Common myeloid progenitor, CD34-positive (primary cell): Measurements from ENCODE around the gene TIAM2.
A peak's percentile ranks its signal among the peaks of the same experiment; 100 is the strongest.

Experiments used
- CTCF ChIA-PET: fragments of 350-600 bp; sonication (Branson Sonifier 250); formaldehyde crosslinking; loops from one replicate; lab custom pipeline; 2021; ENCODE audit warnings: antibody characterized with exemption; lab: Charles Lee
- POLR2A ChIA-PET: fragments of 350-600 bp; sonication (Branson Sonifier 250); formaldehyde crosslinking; loops from one replicate; lab custom pipeline; 2021; ENCODE audit warnings: antibody characterized with exemption; lab: Charles Lee
- DNase-seq, 3 donors: peaks; one replicate each; pipeline versions ENCODE4 v3.0.0 to v3.0.0-alpha.2; 2013
- H3K27ac ChIP-seq, 2 experiments: 1 replicate in 1 of 2; 2 replicates in 1 of 2; pipeline ENCODE4 v1.7.0; 2013; ENCODE audit warnings: inconsistent platforms in 2 of 2, low read length in 2 of 2, mild to moderate bottlenecking in 2 of 2, low read depth in 1 of 2, moderate library complexity in 1 of 2; ENCODE audit not compliant: severe bottlenecking in 2 of 2, insufficient read depth in 1 of 2, poor library complexity in 1 of 2
- H3K27me3 ChIP-seq, 5 experiments: replicated peaks in 2 of 5; 1 replicate in 3 of 5; 2 replicates in 2 of 5; pipeline versions ENCODE4 v1.6.1 to v1.7.0; 2013; ENCODE audit warnings: low read length in 4 of 5, mild to moderate bottlenecking in 2 of 5, moderate library complexity in 2 of 5, inconsistent platforms in 1 of 5; ENCODE audit not compliant: insufficient read depth in 5 of 5, control insufficient read depth in 4 of 5
- H3K36me3 ChIP-seq, 4 experiments: 1 replicate in 2 of 4; 2 replicates in 2 of 4; pipeline versions ENCODE4 v1.6.1 to v1.7.0; 2013; ENCODE audit warnings: low read length in 3 of 4, control low read depth in 1 of 4, mild to moderate bottlenecking in 1 of 4; ENCODE audit not compliant: control insufficient read depth in 4 of 4, insufficient read depth in 4 of 4
- H3K4me1 ChIP-seq, 4 experiments: 1 replicate in 3 of 4; 2 replicates in 1 of 4; pipeline versions ENCODE4 v1.6.1 to v1.7.1; 2013; ENCODE audit warnings: low read length in 3 of 4, mild to moderate bottlenecking in 3 of 4, control low read depth in 1 of 4, inconsistent platforms in 1 of 4, moderate library complexity in 1 of 4; ENCODE audit not compliant: control insufficient read depth in 4 of 4, insufficient read depth in 4 of 4; ENCODE audit errors: control extremely low read depth in 1 of 4
- H3K4me3 ChIP-seq, 7 experiments: 1 replicate in 4 of 7; 2 replicates in 3 of 7; pipeline versions ENCODE4 v1.5.1 to v1.7.0; 2013; ENCODE audit warnings: mild to moderate bottlenecking in 7 of 7, low read length in 6 of 7, moderate library complexity in 6 of 7, inconsistent platforms in 2 of 7, low read depth in 2 of 7, control low read depth in 1 of 7; ENCODE audit not compliant: insufficient read depth in 4 of 7, control insufficient read depth in 1 of 7; ENCODE audit errors: extremely low read depth in 1 of 7
- H3K9me3 ChIP-seq, 5 experiments: 1 replicate in 4 of 5; 2 replicates in 1 of 5; pipeline versions ENCODE4 v1.6.1 to v1.7.1; 2013; ENCODE audit warnings: low read length in 4 of 5, mild to moderate bottlenecking in 2 of 5, inconsistent platforms in 1 of 5, low read depth in 1 of 5, moderate library complexity in 1 of 5; ENCODE audit not compliant: control insufficient read depth in 4 of 5, insufficient read depth in 2 of 5; ENCODE audit errors: control extremely low read depth in 1 of 5
- WGBS: methylation state at CpG from one replicate; pipeline ENCODE4 v1.1.5; 2013; ENCODE audit not compliant: insufficient coverage; 5-methylcytosine and 5-hydroxymethylcytosine counted together

The TIAM2 gene

DNA sequence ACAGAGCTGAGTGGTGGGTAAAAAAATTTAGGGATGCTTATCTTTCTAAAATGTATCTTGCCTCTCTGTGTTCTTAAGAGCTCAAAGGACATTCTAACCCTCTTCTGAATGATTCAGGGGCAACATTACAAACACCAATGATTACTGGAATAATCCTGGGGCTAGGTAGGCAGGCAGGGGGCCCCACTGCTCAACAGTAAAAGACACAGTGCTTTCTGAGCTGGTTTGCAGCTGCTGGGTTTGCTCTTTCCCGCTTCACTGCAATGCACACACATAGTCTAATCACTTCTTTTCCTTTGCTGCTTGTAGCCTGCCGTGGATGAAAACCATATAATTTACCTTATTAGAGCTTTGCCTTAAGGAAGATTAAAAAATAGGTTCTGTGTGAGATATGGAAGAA is 292.6 kb downstream of the TIAM2 start:
- no peaks in the 10 kb centered on the region for H3K27me3 ChIP-seq
- no peaks in the 10 kb centered on the region for H3K9me3 ChIP-seq
- ChIA-PET CTCF (interaction anchor here (1.5 to 1.6 kb wide), 3 partner anchors 10 to 26 kb away, joined by 4 to 5 read pairs (median 4); partner anchors contain the start of gene TFB1M), POLR2A (no interaction called here)
- H3K36me3 ChIP-seq: peaks cover 14 to 64% (median 45%) of the 10 kb centered on the region in 4 experiments
- no peak for DNase-seq
- no peak overlapping the region for H3K4me3 ChIP-seq
- WGBS: no CpG with 5 or more reads among the region's 2 CpGs
- H3K27ac ChIP-seq: no peak overlapping the region
- peaks cover 0 to 3% (median 0%) of the 10 kb centered on the region in 4 experiments for H3K4me1 ChIP-seq

DNA sequence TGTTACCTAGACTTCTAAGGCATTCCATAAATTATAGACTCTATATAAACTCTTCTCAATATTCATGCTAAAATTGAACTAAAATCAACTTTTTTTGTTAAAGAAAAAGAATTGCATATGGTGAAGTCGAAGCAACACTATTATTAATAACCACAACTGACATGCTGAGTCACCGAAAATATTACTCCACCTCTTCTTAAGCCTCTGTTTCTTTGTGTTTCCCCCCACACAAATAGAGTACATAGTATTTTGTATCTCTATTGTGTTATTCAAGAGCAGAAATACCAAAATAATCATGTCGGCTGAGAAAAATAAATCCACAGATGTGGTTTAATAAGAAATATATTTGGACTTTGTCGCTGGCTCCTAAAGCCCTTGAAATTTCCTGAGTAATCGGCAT is 295.4 kb downstream of the TIAM2 start:
- H3K27ac ChIP-seq: no peak overlapping the region
- H3K36me3 ChIP-seq: peaks cover 11 to 48% (median 38%) of the 10 kb centered on the region in 4 experiments
- H3K27me3 ChIP-seq: no peaks in the 10 kb centered on the region
- no peak for DNase-seq
- no peak overlapping the region for H3K4me3 ChIP-seq
- H3K4me1 ChIP-seq: peaks cover 0 to 3% (median 0%) of the 10 kb centered on the region in 4 experiments
- ChIA-PET CTCF (no interaction called here), POLR2A (no interaction called here)
- no peaks in the 10 kb centered on the region for H3K9me3 ChIP-seq
- no CpG with 5 or more reads among the region's 5 CpGs for WGBS

DNA sequence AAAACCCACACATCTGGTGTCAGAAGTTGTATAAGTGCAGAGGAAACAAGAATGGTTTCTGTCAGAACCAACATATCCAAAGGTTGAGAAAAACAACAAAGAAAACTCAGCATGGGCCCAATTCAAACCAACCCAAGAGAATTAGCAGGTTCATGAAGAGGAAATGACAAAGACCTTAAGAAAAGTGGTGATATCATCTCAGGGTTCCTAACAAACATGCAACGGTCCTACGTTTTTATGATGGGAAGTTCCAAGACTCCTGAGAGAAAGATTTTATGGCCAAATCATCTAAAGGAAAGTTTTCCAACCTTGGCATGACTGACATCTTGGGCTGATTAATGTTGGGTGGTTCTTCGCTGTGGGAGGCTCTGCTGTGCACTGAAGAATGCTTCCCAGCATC is 296.2 kb downstream of the TIAM2 start:
- Histone ChIP-seq H3K27me3 (no peaks in the 10 kb centered on the region), H3K36me3 (peaks cover 13 to 54% (median 43%) of the 10 kb centered on the region in 4 experiments), H3K9me3 (no peaks in the 10 kb centered on the region), H3K4me3 (no peak overlapping the region), H3K27ac (no peak overlapping the region), H3K4me1 (peaks cover 0 to 3% (median 0%) of the 10 kb centered on the region in 4 experiments)
- POLR2A ChIA-PET: no interaction called here
- CTCF ChIA-PET: no interaction called here
- WGBS: 100% methylated on average over 2 of the region's 3 CpGs
- DNase-seq: no peak

DNA sequence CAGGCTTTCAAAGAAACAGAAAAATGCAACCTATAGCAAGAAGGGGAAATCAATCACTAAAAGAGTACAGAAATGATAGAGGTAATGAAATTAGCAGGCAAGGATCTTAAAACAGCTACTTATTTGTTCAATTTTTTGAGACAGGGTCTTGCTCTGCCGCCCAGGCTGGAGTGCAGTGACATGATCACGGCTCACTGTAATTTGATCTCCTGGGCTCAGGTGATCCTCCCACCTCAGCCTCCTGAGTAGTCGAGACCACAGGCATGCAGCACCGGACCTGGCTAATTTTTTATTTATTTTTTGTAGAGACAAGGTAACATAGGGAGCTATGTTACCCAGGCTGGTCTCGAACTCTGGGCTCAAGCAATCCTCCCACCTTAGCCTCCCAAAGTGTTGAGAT is 297.6 kb downstream of the TIAM2 start:
- ChIA-PET CTCF (interaction anchor here (1.7 kb wide), 1 partner anchor 9 kb away, joined by 3 read pairs; no protein-coding TSS in a partner anchor), POLR2A (no interaction called here)
- H3K27me3 ChIP-seq: no peaks in the 10 kb centered on the region
- H3K4me1 ChIP-seq: peaks cover 0 to 3% (median 0%) of the 10 kb centered on the region in 4 experiments
- H3K27ac ChIP-seq: no peak overlapping the region
- no peak for DNase-seq
- H3K36me3 ChIP-seq: peaks cover 11 to 61% (median 49%) of the 10 kb centered on the region in 4 experiments
- H3K4me3 ChIP-seq: no peak overlapping the region
- WGBS: 96% methylated on average over 2 of the region's 5 CpGs
- H3K9me3 ChIP-seq: no peaks in the 10 kb centered on the region

DNA sequence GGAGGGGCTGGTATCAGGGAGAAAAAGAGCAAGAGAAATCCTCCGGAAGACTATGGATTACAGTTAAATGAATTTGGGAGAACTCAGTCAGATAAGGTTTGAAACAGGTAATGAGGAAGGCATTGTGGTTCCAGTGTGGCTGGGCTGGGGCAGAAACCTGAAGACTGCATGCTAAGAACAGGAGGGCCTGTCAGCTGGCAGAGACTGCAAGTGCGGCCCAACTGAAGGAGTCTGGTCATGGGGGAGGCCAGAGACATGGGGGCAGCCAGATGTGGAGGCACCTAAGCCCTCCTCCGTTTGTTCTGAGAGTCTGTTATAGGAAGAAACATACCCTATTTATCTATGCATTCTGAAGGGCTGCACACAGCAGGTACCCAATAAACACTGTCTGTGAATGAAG is 302.6 kb downstream of the TIAM2 start:
- POLR2A ChIA-PET: no interaction called here
- peaks cover 5 to 51% (median 27%) of the 10 kb centered on the region in 4 experiments for H3K36me3 ChIP-seq
- CTCF ChIA-PET: no interaction called here
- H3K9me3 ChIP-seq: no peaks in the 10 kb centered on the region
- H3K4me3 ChIP-seq: no peak overlapping the region
- no peak overlapping the region for H3K27ac ChIP-seq
- WGBS: 100% methylated on average over 1 of the region's 3 CpGs
- no peaks in the 10 kb centered on the region for H3K27me3 ChIP-seq
- DNase-seq: no peak
- no peaks in the 10 kb centered on the region for H3K4me1 ChIP-seq

DNA sequence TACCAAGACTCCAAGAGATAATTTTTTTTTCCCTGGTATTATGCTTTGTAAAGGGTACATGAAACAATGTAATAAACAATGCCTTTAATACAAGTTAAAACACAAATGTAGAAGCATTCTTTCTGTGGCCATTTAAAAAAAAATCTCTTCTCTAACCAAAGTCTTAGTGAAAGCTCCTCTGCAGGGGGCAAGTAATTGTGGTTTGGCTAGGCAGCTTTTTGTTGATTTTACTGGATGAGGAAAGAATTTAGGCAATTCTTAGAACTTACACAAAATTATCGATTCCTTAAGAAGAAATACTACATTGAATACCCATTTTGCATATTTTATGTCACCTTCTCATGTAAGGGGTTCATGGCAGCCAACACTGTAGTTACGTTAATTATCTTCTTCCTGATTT is 306.8 kb downstream of the TIAM2 start:
- Histone ChIP-seq H3K4me1 (no peaks in the 10 kb centered on the region), H3K27ac (no peak overlapping the region), H3K9me3 (no peaks in the 10 kb centered on the region), H3K4me3 (no peak overlapping the region), H3K36me3 (peaks cover 0 to 58% (median 22%) of the 10 kb centered on the region in 4 experiments), H3K27me3 (no peaks in the 10 kb centered on the region)
- no peak for DNase-seq
- CTCF ChIA-PET: interaction anchor here (1.7 to 2.0 kb wide), 2 partner anchors 10 to 21 kb away, joined by 4 read pairs; no protein-coding TSS in a partner anchor
- WGBS: no CpG with 5 or more reads among the region's 2 CpGs
- POLR2A ChIA-PET: no interaction called here

DNA sequence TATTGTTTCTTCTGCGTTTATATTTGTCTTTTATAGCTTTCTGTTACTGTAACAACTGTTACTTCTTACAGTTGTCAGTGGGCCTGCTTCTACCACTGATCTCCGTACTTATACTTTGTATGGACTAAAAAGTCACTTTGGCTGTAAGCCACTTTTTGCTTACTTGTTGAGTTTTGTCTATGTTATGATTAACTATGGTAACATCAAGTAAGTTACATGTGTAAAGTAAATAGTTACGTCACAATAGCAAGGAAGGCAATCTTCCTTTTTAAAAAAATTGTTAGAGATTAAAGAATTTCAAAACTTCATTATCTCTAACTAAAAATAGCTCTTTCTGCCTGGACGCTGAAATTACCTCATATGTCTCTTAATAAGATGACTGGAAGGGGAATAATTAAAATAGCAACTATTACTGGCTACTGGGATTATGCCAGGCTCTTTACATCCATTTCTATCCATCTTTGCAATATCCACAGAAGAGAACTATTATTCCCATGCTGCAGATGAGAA is 308.3 kb downstream of the TIAM2 start:
- no peak overlapping the region for H3K27ac ChIP-seq
- H3K9me3 ChIP-seq: no peaks in the 10 kb centered on the region
- no peak overlapping the region for H3K4me3 ChIP-seq
- ChIA-PET POLR2A (no interaction called here), CTCF (interaction anchor here (1.3 to 2.0 kb wide), 2 partner anchors 13 to 22 kb away, joined by 4 read pairs; no protein-coding TSS in a partner anchor)
- no peaks in the 10 kb centered on the region for H3K4me1 ChIP-seq
- H3K27me3 ChIP-seq: no peaks in the 10 kb centered on the region
- peaks cover 5 to 60% (median 26%) of the 10 kb centered on the region in 4 experiments for H3K36me3 ChIP-seq
- DNase-seq: peak in 1 of 3 donors; percentile 26
- WGBS: no CpG with 5 or more reads among the region's 4 CpGs
